HG03097 (cell line): ENCODE measurements around the gene UNC79.

Source experiments
- ATAC-seq: cut with Tn5 transposase; IDR thresholded peaks from one replicate; pipeline ENCODE4 v1.9.1; 2021; ENCODE audit not compliant: unreplicated experiment, low FRiP score

Gene UNC79

DNA sequence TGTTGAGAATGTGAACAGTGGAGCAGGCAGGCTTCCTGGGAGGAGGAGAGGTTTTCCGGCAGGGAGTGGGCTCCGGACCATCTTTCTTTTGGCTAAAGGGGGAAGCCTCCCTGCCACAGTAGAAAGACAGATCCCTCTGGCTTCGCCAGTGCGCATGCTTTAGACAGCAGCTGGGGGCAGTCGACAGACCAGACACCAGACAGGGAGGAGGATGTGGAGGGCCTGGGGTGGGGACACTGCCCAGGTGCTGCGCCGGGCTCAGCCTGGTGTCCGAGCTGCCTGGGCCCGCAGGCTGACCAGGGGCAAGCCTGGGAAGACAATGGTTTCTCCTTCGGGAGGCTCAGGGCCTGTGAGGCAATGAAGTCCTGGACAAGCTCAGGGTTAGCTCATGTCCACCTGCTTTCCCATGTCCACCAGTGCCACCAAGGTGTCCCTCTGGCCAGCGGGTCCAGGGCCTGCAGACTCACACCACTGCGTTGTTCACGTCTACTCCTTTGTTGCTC is 290.3 kb downstream of the UNC79 start:
- ATAC-seq = no peak

DNA sequence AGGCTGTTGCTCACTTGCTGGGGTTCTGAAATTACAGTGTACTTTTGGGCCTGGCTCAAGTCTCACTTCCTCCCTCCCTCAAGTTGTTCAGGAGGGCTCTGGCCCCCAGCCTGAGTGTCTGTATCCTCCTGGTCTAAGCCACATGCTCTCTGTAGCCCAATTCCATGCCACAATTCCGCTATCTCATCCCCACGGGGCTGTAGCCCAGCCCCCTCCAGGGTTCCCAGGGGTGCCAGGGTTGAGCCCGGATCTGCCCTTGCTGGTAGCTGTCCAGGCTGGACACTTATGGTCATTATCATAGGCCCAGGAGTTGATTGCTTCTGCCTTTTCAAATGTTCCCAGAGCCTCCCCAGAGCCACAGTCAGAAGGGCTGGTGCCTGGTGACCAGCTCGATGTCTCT is 292.3 kb downstream of the UNC79 start:
- ATAC-seq = no peak

DNA sequence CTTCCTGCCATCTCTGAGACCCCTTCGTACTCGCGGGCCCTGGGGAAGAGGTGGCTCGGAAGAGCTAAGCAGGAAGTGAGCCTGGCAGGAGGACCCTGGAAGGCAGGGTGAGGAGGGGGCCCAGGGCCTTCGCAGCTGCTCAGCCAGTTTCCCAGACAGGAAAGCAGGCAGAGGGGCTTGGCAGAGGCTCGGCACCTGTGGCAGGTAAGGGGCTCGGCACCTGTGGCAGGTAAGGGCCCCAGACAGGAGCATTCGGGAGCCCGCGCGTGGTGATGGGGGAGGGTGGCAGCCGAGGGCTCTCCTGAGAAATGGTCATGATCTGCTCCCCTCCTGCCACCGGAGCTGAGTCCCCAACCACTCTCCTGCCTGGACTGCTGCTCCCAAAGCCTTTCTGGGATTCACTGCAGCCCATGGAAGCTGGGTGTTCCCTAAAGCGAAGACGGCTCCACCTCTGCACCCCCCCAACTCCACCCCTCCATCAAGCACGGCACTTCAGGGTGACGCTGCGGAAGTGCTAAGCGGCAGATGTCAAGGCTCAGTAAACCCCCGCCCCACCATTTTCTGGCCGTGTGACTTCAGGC is 294.4 kb downstream of the UNC79 start:
- ATAC-seq = no peak

DNA sequence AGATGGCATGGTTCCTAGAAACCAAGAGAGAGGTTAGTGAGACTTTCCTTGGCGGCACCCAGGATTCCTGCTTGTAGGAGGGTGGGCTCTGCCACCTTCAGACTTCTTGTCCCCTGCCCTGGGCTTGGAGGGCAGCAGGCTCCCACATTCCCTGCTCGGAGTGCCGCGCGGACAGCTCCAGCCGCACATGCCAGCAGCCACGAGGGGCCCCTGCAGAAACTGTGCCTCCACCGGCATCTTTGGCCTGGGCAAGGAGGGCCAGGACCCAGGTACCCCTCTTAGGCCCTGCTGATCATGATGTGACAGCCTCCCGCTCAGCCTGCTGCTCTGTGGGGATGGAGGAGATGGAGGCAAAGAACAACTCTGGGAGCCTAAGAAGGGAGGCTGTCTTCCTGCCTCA is 295.3 kb downstream of the UNC79 start:
- no peak for ATAC-seq

DNA sequence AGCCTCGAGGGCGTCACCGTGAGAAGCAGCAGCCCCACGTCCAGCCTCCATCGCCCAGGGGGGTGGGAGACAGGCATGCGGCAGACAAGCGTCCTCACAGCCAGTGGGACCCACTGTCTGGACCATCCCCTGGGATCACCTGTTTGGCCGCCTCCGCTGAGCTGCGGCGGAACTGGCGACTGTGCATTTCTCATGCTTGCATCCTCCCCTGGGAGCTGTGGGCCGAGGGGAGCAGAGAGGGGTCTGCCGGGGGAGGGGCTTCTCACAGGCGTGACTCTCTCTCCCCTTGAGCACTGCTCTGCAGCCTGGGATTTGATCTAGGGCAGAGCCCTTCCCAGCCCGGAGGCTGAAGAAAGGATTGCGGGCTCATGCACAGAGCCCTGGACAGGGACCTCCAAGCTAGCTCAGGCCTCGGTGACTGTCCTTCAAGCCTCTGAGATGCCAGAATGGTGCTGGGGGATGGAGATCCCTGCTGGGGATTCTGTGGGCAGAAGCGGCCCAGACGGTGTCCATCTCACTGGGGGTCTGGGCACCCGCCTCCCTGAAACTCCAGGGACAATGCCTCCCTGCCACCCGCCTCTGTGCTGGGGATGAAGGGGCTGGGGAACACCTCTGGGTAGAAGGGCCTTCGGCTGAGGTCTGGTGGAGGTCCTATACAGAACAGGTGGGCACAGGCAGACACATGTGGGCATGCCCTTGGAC is 296.5 kb downstream of the UNC79 start:
- ATAC-seq = no peak

DNA sequence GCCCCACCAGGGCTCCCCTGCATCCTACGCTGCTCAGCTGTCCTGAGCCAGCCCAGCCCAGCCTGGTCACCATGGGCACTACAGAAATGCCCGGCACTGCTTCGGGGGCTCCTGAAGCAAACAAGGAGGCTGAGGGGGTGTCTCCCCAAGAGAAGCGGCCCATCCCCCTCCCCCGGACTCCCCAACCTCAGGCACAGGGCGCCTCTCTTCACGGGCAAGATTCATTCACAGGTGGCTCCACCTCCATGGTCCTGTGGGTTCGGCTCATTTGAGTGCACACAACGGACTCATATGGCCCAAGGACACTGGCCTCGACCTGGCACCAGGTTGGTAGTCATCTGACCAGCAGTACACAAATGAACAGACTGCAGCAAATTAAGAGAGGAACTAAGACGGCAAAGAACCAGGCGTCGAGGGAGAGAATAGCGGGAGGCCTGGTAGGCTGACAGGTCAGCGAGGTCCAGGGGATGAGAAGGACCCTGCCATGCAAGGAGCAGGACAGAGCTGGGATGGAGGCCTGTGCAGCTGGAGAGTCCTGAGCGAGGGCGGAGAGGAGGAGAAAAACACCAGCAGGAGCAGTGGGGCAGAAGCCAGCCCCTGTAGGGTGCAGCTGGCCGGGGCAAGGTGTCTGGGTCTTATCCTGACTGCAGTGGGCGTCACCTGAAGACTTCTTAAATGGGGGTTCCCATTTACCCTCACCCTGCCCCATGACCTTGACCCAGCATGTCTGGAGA is 297.3 kb downstream of the UNC79 start:
- ATAC-seq = no peak

DNA sequence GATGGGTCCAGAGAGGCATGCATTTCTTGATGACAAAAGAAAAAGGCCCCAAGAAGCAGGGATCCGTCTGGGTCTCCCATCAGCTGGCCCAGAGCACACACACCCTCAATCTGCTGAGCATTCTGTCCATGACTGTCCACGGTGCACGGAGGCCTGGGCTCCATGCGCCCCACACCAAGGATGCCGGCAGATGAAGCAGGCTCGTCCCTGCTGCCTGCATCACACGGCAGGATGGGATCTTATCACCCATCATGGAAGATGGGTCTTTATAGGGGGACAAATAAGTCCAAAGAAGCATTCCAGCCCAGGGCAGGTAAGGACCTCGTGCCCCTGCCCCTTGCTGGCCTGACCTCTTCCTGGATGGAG is 297.9 kb downstream of the UNC79 start:
- no peak for ATAC-seq

DNA sequence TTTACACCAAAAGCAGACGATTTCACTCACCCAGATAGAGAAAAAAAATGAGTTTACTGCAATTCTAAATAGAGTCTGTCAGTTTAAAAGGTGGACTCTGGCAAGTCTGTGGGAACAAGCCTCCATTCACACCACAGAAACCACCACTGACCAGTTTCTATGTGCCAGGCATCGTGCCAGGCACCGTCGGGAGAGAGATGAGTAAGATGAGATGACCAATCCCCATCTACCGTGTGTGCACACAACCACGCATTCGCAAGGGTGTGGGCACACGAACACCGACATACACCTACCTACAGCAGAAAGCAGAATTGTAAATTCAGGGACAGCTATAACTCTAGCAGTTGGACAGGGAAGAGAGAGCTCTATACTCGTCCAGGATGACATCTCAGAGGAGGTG is 299.3 kb downstream of the UNC79 start:
- no peak for ATAC-seq

DNA sequence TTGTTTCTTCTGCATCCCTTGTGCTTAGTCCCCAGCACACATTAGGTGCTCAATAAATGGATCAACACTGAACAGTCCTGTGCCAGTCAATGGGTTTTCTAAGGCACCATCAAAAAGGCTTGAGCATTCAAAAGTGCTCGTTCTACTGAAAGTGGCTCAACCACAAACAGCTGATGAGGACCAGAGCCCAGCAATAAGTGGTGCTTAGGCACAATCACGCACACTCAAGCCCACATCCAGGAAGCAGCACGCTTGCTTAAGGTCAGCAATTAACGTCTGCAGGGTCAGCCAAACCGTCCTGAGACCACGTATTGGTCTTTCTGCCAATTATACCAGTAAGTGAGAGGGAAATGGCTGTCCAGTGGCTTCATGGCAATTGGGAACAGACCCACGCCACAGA is 301.0 kb downstream of the UNC79 start:
- ATAC-seq = no peak

DNA sequence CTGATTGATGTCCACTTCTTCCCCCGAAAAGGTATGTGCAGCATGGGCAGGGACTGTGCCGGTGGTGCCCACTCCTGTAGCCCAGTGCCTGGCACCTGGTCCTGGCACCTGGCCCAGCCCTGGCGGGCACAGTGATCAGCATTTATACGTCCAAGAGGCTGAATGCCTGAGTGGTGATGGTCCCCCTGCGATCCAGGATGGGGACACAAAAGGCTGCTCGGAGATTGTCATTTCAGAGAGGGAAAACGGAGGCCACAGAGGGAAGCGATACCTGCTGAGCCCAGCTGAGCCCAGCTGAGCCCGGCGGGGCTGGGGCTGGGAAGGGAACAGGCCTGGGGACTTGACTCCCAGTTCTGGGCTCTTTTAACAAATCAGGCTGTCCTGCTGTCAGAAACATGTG is 301.8 kb downstream of the UNC79 start:
- no peak for ATAC-seq

DNA sequence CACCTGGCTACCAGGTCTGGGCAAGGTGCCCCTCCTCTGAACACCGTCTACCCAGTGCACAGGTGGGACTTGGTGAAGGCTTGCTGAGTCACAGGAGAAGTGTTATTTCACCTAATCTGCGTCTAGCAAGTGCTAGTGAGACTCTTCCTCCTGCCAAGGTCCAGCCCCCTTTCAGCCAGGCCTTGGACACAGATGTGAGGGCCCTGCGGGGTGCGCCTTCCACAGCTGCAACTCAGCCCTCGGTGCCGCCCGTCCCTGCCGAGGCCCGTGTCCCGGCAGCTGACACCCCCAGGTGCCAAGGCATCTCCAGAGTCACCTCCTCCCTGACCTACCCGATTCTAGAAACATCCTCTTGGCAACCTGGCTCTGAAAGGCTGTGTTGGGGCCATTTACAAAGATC is 302.5 kb downstream of the UNC79 start:
- ATAC-seq = no peak

DNA sequence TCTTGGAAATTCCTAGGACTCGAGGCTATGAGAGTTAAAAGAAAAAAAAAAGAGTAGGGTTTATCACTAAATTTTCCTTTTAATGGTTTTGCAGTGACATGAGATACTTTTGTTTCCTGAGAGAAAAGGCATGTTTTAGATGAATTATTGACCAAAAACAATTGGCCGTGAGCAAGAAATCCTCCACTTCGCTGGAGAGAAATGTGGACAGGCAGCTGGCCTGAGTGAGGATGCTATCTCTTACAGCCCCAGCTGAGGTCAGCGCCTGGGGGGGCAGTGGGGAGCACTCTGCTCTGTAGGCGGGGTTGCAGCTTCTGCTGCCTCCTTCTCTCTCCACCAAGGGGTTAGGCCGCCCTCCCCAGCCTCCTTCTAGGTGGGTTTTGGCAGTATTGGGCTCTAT is 302.9 kb downstream of the UNC79 start:
- no peak for ATAC-seq

DNA sequence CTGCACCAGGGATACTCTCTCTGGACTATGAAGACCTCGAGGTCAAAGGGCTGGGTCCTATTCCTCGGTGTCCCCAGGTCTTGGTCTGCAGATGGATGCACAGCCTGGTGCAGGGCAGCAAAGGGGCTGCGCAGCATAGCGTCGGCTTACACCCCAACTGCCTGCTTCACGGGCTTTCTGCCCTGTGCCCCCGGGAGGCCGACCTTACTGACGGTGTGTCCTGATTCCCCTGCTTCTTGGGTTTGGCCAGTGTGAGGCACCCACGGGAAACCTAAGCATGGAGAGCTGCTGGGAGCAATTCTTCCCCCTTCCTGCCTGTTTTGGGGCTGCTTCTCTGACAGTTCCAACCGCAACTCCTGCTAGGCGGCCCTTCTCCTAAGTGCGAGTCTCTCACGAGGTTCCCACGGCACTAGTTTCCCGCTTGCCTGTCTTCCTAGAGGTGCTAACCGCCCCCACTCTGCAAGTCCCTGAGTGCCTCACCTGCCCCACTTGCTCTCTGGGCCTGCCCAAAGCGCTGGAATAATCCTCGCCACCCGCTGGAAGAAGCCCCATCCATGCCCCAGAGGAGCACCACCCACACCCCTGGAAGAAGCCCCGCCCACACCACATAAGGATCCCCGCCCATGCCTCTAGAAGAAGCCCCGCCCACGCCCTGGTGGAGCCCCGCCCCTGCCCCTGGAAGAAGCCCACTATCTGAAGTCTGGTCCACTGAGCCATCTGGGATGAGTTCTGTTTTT is 303.5 kb downstream of the UNC79 start:
- ATAC-seq = no peak

DNA sequence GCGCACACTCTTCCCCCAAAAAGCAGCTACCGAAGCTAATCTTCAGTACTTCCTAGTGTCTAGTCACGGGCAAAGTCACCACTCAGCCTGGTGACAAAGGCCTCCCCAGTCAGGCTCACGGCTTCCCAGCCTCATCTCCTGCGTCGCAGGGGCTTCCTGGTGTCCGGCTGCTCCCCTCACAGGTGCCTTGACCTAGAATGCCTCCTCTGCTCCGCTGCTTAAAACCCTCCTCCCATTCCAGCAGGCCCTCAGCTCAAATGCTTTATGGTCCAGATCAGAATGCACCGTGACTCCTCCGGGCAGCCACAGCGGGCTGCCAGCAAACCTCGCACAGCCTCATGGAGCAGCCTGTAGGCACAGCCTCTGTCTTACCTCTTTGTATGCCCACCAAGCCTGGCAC is 304.5 kb downstream of the UNC79 start:
- no peak for ATAC-seq

DNA sequence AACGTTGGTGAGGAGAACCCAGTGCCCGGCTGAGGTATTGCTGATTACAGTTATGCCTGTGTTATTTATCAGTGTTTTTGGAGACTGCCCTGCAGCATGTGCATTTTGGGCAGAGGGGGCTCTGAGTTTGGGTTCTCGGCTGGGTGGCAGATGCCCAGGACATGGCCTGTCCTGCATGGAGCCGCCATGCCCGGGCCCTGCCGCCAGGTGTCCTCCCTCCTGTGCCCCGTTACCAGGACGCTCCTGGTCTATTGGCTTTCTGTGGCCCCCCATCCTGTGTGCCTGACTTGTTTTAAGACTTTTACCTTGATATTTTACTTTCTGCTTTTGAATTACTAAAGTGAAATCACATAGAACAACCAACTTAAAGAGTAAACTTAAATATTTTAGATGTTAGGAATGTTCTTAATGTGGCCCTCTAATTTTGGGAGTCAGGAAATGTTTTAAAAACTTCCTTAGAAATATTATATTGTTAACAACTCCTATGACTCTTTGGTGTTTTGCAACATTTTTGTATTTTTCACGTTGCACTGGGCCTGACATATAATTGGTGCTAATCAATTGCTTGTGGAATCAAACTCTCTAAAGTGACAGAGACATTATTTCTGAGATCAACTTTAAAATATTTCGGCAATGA is 305.8 kb downstream of the UNC79 start:
- no peak for ATAC-seq

DNA sequence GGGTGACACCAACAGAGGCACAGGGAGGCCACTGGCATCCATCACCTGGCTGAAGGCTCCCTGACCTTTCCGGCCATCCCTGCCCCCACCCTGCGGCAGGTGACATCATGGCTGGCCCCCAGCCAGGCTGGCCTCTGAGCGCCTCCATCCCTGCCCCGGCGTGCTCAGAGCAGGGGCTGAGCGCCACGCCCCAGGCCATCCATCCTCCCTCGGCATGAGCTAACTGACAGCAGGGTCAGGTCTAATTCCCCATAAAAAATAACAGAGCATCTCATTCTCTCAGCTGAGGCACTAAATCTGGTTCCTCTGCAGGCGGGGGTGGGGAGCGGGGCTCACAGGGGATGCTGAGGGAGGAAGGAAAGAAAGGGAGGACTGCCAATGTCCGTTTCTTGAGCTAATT is 306.9 kb downstream of the UNC79 start:
- ATAC-seq = no peak

DNA sequence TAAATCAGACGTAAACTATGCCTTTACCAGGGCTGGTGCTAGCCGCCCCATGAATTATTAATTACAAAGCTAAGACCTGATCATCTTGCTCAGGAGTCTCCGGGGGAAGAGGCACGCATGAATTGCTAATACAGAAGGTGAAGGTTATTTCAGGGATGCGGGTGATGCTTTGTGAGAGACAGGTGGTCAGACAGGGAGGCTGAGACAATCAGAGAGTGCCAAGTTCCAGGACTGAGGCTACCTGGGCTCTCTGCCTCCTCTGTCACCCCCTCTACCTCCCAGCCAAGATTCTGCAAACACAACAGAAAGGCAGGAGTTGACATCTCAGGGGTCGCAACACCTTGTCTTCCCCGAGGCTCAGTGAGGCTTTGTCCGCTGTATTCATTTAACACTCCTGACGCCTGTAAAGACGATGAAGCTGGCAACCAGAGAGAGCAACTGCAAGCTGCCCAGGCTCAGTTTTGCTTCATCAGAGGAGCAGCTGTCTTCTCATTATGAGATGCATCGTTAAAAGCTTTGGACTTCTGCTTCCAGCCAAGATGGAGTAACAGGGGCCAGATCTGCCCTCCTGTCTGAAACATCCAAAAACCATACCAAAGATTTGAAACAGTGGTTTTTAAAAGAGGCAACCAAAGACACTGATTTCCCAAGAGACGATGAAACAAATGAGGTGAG is 311.0 kb downstream of the UNC79 start:
- ATAC-seq = no peak

DNA sequence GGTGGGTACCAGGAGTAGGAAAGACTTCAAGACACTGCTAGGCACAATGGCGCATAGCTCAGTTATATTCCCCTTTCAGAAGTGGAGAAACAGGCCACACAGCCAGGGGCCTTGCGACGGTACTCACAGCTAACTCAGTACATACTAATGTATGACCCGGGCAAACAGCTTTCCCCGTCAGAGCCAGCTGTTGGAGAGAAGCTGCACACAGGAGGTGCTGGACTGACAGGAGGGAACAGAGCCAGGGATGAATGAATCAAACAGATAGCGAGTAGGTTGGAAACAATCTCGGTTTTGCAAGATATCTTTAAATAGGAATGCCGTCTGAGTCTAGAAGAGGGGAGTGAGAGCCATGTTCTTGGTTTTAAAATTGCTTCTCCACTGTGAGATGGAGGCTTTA is 312.0 kb downstream of the UNC79 start:
- no peak for ATAC-seq

DNA sequence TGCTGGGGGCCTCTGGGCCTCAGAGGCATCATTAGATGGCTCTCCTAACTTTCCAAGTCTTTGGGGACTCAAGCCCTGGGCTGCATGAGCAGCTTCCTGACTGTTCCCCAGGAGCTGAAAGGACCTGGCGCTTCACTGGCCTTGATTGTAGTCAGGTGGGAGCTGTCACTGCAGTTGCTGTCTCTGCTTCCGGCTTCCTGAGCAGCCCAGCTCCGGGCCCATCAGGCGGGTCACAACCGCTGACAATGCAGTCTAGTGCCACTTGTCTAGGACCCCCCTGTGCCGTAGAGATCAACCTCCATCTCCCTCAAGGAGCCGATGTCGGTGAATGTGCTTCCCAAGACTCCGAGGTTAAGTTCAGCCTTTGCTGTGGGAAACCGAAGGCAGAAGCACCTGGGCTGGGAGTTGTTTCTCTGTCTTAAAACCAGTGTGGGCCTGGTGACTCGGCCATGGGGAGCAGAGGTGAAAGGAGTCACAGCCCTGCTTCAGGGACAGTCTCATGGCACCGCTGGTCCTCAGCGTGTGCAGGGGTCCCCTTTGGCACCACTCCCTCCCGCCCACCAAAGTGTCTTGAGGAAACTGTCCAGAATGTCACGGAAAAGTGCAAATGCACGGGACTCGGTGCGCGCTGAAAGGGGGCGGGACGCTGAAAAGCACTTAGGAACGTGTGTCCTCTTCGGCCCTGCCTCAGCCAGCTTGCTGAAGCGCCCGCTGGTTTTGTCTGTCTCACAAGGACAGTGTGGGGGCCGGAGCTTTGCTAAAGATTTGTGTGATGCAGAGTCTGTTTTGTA is 312.7 kb downstream of the UNC79 start:
- no peak for ATAC-seq

DNA sequence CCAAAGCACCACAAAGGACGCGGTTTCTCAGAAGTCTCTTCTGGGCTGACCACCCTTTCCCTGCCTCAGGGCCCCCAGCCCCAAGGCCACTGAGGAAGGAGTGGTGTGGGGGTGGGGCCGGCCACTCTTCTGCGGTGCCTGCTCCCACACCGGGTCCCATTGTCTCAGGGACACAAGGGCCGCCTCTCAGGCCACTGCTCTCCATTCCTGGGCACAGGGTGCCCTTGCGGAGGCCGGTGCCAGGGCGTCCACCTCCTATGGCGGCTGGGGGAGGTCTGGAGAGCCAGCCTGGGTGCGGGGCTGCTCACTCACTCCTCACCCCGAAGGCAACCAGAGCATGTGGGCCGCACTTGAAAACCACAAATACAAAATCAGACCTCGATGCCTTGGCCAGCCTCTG is 313.4 kb downstream of the UNC79 start:
- ATAC-seq = no peak
